ENCODE data around the gene SLC25A45.
"Not testable (repeated sequence)": the region's sequence is repeated elsewhere in the genome, so short reads cannot be mapped to it uniquely, and the experiment has no call there.

The SLC25A45 gene

DNA sequence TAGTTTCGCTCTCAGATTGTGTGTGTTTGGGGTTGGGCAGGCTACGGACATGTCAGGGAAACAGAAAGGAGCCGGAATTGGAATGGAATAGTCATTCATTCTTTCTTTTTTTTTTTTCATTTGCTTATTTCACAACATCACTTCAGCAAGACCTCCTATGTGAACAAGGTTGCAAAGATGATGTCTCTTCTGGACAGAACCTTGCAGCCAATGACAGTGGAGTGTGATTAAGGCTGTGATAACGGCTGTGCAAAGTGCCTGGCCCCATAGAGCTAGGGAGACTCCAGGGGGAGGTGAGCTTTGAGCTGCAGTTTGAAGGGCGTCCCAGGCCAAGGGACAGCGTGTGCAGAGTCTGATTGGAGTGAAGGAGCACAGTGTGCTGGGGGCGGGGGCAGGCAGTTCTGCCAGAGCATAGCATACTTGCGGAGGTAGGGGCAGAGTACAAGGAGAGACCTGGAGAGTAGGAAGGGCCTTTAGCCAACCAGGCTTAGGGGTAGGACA, 24.5 kb downstream of the SLC25A45 start:
- DNase-seq (ENCODE audit: low spot score), result no peak

- DNase-seq (ENCODE audit: low spot score), result no peak
Measured at GRCh38 chr11:65356394-65356972, 26.0 kb downstream of the SLC25A45 start.

- DNase-seq (ENCODE audit: low spot score), result no peak
Measured at GRCh38 chr11:65355776-65356393, 26.6 kb downstream of the SLC25A45 start.

DNA sequence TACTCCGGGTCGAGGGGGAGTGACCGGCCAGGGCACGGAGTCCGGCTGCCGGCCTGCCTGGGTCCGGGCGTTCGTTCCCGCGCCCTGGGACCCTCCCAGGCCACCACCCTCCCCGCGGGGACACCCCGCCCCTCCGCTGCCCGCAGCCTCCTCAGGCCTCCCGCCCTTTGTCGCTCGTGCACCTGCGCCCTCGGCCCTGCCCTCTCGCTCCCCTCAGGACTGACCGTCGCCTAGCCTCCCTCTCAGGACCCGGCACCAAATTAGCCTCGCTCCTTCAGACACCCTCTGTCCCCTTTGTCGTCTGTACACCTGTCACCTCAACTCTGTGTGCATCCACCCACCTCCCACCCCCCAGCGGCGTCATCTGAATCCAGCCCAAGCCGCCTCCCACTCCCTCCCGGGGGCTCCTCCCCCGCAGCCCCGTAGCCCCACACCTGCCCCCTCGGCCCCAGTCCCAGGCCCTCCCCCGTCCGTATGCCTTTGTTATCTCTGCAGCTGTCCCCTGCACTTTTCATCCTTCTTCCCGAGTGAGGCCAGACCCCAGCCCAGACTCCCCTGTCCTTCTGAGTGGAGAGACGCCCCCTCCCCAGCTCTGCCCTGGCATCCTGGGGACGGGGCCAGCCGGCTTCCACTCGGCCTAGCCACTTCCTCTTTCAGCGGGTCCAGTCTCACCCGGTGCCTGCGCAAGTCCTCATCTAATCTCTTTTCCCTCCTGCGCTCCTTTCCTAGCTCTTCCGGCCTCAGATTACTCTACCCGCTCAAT, 27.3 kb downstream of the SLC25A45 start:
- peak; percentile 65 for DNase-seq (ENCODE audit: low spot score)

DNA sequence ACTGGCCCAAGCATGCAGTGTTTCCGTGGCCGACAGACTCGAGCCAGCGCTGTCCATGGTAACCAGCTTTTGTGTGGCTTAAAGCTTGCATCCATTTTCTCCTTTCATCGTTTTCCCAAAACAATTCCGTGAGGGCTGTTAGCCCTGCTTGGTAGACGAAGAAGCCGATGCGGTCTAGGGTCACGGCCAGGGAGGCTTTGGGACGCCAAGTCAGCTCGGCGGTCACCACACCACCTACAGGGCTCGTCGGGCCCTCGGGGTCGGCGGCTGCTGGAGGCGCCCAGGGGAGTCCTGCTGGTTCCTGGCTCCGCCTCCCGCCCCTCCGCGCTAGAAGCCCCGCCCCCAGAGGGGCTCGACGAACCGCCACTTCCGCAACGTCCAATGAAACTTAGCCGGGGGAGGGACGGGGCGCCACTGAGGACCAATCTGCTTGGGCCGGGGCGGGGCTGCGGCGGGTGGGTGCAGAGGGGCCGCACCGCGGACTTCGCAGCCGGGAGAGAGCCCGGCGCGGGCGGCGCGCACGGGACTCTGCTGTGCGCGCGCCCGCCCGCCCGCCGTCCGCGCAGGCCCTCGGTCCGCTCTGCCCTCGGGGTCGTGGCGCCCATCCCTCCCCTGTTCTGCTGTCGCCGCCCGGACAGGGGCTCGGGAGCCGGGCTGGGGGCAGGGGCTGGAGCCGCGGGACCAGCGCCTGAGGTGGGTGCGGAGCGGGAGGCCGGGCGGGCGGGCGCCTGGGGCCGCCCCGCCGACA, 28.0 kb downstream of the SLC25A45 start, which contains the start of gene TIGD3:
TSS of gene TIGD3 (plus strand) at position 487 of the 748 bp plus-strand sequence. CDS start 1,058 bp downstream, outside the sequence.
- DNase-seq (ENCODE audit: low spot score), result peak; percentile 98

DNA sequence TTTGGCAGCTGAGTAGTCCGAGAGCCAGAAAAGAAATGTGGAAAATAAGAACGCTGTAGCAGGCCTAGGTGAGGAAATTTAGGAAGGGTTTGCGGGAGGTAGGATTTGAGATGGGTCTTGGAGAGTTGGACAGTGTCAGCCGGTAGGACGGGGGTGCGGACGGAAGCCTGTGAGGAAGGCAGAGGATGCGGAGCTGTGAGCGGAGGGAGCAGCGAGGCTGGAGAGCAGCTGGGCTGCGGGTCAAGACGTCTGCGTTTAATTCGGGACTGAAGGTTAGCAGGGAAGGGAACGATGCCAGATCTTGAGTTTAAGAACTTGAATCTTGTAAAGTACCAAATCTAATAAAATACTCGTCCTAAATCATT, 28.6 kb downstream of the SLC25A45 start:
- no peak for DNase-seq (ENCODE audit: low spot score)

GRCh38 chr11:65353376-65353775, 29.1 kb downstream of the SLC25A45 start:
- DNase-seq (ENCODE audit: low spot score), result no peak

DNA sequence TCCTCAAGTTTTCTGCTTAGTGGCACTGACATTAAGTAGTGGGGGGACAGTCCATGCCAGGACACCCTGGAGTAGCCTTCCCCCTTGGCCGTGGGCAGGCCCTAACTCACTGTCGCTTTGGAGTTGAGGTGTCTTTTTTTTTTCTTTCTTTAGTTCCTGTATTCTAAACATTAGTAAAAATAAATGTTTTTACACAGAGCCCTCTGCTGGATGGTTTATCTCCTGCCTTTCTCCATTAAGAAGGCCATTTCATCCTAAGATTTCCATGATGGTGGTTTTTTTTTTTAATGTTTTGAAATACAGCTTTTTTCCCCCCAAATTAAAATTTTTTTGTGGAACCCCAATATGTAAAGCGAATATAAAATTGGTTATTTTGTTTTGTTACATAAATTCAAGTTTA, 29.7 kb downstream of the SLC25A45 start:
- no peak for DNase-seq (ENCODE audit: low spot score)

- DNase-seq (ENCODE audit: low spot score), result no peak
Measured at GRCh38 chr11:65351511-65351910, 30.9 kb downstream of the SLC25A45 start.

- no peak for DNase-seq (ENCODE audit: low spot score)
Measured at GRCh38 chr11:65341856-65342255, 40.6 kb downstream of the SLC25A45 start.

DNA sequence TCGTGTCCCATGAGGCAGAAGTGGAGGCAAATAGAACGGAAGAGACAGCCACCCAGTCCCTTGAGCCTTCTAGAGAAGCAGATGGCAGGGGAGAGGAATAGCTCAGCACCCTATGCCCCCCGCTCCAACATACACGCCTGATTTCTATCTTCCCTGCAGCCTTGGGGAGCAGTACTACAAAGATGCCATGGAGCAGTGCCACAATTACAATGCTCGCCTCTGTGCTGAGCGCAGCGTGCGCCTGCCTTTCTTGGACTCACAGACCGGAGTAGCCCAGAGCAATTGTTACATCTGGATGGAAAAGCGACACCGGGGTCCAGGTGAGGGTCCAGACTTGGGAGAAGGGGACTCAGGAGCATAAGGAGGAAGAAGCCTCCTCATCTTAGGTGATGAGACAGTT, 42.2 kb downstream of the SLC25A45 start:
- no peak for DNase-seq (ENCODE audit: low spot score)

- no peak for DNase-seq (ENCODE audit: low spot score)
Measured at GRCh38 chr11:65338676-65339075, 43.8 kb downstream of the SLC25A45 start.

GRCh38 chr11:65334696-65335295, 47.6 kb downstream of the SLC25A45 start:
- DNase-seq (ENCODE audit: low spot score), result no peak

DNA sequence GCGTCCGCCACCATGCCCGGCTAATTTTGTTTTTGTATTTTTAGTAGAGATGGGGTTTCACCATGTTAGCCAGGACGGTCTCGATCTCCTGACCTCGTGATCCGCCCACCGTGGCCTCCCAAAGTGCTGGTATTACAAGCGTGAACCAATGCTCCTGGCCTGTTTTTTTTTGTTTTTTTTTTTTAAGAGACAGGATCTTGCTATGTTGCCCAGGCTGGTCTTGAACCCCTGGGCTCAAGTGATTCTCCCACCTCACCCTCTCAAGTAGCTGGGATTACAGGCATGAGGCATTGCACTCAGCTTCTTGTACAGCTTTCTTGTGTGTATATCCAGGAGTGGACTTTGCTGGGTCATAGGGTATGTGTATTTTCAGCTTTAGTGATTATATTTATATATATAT, 49.9 kb downstream of the SLC25A45 start:
- not testable (repeated sequence) for DNase-seq (ENCODE audit: low spot score)

GRCh38 chr11:65330544-65330943, 51.9 kb downstream of the SLC25A45 start:
- no peak for DNase-seq (ENCODE audit: low spot score)

DNA sequence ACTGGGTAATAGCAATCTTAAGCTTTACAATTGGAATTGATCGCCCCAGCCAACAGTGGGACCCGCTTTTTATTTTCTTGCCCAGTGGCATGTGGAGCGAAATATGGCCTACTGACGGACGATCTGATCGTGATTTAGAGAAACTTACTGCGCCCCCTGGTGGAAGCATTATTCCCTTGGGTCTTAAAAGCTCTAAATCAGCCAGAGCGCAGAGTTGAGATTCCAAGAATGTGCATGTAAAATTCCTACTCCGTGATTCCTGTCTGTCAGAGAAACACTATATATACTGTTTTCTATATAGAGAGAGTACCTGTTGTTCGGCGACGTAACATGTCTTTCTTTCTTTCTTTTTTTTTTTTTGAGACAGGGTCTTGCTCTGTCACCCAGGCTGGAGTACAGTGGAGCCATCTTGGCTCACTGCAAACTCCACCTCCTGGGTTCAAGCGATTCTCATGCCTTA, 52.5 kb downstream of the SLC25A45 start:
- peak; percentile 85 for DNase-seq (ENCODE audit: low spot score)

DNA sequence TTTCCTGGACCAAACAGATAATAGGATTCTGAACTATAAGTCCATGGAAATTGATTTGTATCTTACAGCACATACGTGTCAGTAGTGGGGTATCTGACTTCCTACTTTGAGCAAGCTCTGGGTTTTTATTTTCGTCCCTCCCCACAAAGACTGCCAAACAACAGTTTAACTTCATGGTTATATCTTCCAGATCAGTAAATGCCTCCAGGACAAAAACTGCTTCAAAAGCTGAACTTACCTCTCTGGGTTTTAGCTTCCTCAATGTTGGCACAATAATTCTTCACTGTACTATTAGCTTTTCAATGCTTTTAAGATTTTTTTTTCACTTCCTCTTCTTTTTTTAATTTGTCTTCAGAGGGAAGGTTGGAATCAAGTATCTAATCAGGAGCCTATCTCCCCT, 53.0 kb downstream of the SLC25A45 start:
- DNase-seq (ENCODE audit: low spot score), result no peak

DNA sequence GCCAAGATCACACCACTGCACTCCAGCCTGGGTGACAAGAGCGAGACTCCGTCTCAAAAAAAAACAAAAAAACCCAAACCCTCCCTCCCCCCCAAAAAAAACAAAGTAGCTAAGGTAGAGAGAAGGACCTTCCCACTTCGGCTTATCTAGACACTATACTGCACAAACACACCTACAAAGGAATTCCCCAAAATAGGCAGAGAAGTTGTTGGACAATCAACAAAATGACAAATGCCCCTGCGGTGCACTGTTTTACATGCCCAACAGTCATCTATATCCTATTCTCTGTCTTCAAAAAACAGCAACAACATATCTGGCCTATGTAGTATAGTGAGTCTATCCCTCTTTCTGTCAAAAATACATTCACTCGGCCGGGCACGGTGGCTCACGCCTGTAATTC, 55.4 kb downstream of the SLC25A45 start:
- DNase-seq (ENCODE audit: low spot score), result no peak

DNA sequence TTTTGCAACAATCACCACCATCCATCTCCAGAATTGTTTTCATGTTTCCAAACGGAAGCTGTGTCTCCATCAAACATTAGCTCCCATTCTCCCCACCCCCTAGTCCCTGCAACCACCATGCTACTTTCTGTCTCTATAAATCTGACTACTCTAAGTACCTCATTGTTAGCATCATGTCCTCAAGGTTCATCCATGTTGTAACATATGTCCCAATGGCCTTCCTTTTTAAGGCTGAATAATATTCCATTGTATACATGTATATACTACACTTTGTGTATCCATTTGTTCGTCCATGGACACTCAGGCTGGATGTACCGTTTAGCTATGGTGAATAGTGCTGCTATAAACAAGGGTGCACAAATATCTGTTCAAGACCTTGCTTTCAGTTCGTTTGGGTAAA, 57.0 kb downstream of the SLC25A45 start:
- DNase-seq (ENCODE audit: low spot score), result no peak
